Activated gamma-delta T cell treated with anti-CD3 and anti-CD28 coated beads, Interleukin-2, amount 50 U/mL, for 16 hours (primary cell): Measurements from ENCODE around the gene RGS19.
A peak's percentile ranks its signal among the peaks of the same experiment; 100 is the strongest.

Source experiments
- DNase-seq: peaks from one replicate; pipeline ENCODE4 v3.0.0-alpha.2; 2020; ENCODE audit warnings: low read depth

RGS19 gene

DNA sequence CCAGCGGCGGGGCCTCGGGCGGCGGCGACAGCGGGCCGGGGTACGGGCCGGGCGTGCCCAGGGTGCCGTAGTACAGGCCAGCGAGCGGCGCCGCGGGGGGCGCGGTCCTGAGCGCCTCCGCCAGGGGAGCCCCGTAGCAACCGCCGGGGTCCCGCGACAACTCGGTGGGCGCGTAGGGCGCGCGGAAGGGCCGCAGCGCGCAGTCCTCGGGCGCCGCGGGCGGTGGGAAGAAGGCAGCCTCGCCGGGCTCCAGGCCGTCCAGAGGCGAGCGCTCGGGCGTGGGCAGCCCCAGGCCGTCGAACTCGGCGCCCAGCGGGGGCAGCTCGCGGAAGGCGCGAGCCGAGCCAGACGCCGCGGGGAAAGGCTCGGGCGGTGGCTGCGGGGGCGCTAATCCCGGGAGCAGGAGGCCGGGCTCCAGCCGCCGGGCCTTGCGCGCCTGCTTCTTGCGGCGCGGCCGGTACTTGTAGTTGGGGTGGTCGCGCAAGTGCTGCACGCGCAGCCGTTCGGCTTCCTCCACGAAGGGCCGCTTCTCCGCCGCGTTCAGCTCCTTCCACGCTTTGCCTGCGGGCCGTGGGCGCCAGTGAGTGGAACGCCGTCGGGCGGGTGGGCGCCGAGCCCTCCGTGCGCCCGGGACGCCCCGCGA lies 30.8 kb downstream of the RGS19 start:
- DNase-seq, result no peak

- DNase-seq, result no peak
Observed at GRCh38 chr20:64047968-64048401, 31.3 kb downstream of the RGS19 start.

- no peak for DNase-seq
Observed at GRCh38 chr20:64047046-64047389, 32.3 kb downstream of the RGS19 start.

GRCh38 chr20:64045346-64046011 lies 33.8 kb downstream of the RGS19 start:
- no peak for DNase-seq

- no peak for DNase-seq
Observed at GRCh38 chr20:64044484-64045247, 34.7 kb downstream of the RGS19 start.

- no peak for DNase-seq
Observed at GRCh38 chr20:64043768-64044167, 35.5 kb downstream of the RGS19 start.

DNA sequence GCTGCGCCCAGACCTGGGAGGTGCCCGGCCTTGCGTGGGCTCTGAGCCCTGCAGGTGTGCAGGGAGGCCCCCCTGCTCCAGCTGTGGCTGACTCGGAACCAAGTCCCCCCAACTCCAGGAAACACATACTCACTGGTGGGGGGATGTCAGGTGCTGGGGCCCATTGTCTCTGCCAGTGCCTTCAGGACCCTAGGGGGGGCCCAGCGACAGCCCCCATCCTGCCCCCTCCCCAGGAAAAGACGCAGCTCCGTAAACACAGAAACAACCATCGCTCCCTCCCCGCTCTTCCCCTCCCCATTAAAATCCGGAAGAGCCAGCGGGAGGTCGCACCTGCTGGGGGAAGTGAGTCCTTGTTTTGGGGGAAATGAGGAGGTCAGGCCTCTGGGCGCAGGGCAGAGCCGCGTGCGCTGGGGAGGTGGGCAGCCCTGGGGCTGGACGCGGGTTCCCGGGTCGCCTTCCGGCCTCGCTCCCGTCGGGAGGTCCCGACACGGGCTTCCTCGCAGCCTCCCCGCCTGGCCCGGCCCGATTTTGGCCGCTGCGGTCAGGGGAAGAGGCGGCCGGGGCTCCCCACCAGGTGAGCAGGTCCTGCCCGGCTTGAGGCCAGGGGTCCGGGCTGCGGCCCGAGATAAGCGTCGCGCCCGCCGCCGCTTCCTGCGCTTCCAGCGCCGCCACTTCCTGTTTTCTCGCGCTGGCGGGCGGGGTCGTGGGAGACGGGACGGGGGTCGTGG lies 37.1 kb downstream of the RGS19 start:
- no peak for DNase-seq

DNA sequence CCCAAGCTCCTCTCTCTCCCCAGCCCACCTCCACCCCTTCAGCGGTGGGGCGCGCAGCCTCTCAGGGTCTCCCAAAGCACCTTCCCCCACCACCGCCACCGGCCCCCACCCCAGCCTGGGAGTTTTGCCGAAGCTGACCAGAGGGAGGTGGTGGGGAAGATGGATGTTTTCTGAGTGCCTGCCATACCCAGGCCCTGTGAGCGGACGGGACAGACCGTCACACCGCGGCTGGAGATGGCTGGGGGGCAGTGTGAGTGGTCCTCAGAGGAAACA lies 37.6 kb downstream of the RGS19 start:
- no peak for DNase-seq

DNA sequence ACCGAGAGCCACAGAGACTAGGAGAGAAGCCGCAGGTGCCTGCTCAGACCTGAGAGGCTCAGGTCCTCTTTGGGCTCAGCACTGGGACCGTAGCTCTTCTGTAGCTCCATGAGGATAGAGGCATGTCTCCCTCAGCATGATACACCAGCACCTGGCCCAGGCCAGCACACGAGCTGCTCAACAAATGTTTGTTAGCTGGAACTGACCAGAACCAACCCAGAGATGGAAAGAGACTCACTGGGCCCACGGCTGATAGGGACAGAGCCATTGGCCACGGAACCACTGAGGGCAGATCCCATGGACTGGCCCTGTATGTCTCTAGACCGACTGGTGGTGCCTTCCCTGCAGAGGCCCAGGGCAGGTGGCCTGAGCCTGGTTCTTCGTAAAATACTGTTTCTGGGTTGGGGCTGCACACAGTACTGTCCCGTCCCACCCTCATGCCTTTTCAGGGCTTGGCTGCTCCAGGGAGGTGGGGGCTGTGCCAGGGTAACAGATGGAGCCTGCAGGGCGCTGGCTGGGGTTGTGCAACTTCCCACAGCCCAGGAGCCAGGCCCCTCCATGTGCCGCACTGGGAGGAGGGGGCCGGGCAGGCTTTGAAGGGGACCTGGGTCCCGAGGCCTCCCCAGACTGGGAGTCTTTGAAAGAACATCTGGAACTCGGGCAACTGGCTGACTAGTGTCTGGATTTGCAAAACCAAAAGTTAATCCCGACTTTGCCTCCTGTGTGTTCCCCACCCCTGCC lies 38.1 kb downstream of the RGS19 start:
- no peak for DNase-seq

DNA sequence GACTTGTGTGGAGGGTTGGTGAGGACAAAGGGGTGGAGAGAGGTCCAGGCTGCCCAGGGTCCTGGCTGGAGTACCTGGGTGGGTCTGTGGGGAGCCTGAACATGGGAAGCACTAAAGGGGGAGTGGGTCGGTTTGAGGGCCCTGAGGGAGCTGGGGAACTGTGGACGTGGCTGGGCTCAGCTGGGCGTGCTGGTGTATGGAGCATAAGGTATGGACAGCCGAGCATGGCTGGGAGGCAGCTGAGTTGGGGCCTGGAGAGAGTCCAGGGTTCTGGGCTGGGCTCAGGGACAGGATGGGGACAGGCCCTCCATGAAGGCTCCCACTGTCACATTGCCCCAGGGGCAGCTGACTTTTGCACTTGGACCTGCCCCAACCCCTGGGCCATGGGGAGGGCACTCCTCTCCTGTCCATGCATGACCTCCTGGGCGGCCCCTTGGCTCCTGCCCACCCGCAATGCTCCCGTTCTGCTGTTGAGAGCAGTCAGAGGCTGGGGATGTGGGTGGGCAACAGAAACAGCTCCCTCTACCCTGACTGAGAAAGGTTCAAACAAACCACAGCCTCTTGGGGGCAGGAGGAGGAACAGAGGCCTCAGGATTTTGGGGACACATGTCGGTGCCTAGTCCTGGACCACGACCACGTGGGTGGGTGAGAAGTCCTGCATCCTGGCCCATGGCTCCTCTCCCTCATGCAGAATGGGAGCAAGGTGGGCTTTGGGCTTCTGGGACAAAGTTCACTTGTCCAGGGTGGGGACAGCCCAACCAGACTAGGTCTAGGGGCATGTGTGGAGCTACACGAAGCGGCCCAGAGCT lies 38.9 kb downstream of the RGS19 start:
- DNase-seq, result no peak

DNA sequence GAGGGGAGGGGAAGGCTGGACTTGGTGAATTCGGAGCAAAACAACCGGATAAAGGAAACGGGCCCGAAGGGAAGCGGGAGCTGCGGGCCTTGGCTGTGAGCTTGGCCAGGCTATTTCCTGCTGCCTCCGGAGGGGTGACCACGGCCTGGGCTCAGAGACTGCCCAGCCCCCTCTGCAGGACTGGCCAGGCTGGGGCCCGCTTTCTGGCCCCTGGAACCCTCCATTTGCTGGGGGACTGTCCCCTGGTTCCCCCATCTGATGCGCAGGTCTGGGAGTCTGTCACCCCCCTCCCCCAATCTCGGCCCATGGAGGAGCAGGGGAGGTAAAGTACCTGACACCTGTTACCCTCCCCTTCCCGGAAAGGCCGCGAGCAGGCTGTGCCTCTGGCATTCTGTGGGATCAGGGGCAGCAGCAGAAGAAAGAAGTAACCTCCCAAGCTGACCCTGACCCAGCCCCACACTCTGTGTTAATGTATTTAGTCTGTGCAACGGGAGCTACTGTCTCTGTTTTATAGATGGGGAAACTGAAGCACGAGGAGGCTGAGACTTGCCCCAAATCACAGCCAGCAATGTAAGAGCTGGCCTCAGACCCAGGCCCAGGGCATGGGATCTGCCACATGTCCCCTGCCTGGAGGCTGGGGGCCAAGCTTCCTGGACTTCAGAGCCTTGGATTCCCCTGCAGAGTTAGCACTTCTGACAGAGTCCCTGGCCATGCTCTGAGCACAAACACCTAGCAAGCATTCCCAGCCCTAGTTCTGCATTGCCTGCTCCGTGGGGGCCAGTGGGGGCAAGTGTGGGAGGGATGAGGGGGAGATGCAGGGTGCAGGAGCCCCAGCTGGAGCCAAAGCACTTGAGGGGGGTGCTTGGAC lies 39.8 kb downstream of the RGS19 start:
- no peak for DNase-seq

GRCh38 chr20:64038565-64039292 lies 40.6 kb downstream of the RGS19 start:
- peak; percentile 64 for DNase-seq

DNA sequence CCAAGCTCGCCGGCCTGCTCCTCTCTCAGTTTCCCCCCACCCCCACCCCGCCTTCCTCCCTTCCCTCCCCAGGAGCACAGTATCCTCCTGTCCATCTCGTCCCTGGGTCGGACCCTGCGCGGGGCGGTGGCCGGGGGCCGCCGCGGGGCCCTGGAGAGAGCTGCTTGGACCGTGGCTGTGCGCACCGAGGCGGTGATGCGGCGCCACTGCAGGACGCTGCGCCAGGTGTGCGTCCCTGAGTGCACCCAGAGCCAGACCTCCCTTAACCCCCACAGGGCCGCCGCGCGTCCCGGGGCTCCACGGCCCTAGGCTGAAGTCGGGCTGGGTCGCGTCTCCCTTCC lies 41.1 kb downstream of the RGS19 start:
- no peak for DNase-seq

- no peak for DNase-seq
Observed at GRCh38 chr20:64037498-64038213, 41.7 kb downstream of the RGS19 start.

- no peak for DNase-seq
Observed at GRCh38 chr20:64037199-64037497, 42.2 kb downstream of the RGS19 start.

- no peak for DNase-seq
Observed at GRCh38 chr20:64036346-64037198, 42.7 kb downstream of the RGS19 start.

- no peak for DNase-seq
Observed at GRCh38 chr20:64035933-64036345, 43.4 kb downstream of the RGS19 start, which contains the start of gene C20orf204. Gene C20orf204, plus strand, starts transcription at chr20:64036182. Its CDS starts 142 bp downstream, at chr20:64036324.
